Duodenal mucosa (tissue), 2 donors: ENCODE results near the gene TCAP.

ENCODE experiments used
- H3K27ac ChIP-seq: one replicate; pipeline ENCODE4 v1.7.0; 2013; ENCODE audit warnings: low read depth, low read length
- H3K27me3 ChIP-seq, 2 donors: one replicate each; pipeline ENCODE4 v1.7.0; 2013; ENCODE audit warnings: low read length in 2 of 2, control low read depth in 1 of 2; ENCODE audit not compliant: insufficient read depth in 2 of 2, control insufficient read depth in 1 of 2
- H3K36me3 ChIP-seq, 2 donors: one replicate each; pipeline ENCODE4 v1.7.0; 2013; ENCODE audit warnings: low read length in 2 of 2, control low read depth in 1 of 2; ENCODE audit not compliant: insufficient read depth in 2 of 2, control insufficient read depth in 1 of 2
- H3K4me1 ChIP-seq, 2 donors: one replicate each; pipeline ENCODE4 v1.7.0; 2013; ENCODE audit warnings: low read length in 2 of 2, control low read depth in 1 of 2; ENCODE audit not compliant: insufficient read depth in 2 of 2, control insufficient read depth in 1 of 2
- H3K4me3 ChIP-seq, 2 donors: one replicate each; pipeline ENCODE4 v1.7.0; 2013; ENCODE audit warnings: low read length in 2 of 2, low read depth in 1 of 2
- H3K9ac ChIP-seq, 2 donors: one replicate each; pipeline ENCODE4 v1.7.0; 2013; ENCODE audit warnings: low read length in 2 of 2, low read depth in 1 of 2
- H3K9me3 ChIP-seq, 2 donors: one replicate each; pipeline ENCODE4 v1.7.0; 2013; ENCODE audit warnings: low read length in 2 of 2, control low read depth in 1 of 2; ENCODE audit not compliant: control insufficient read depth in 1 of 2

The TCAP gene

GRCh38 chr17:39679521-39680192 lies 14.5 kb downstream of the TCAP start:
- no peaks in the 10 kb centered on the region for H3K9me3 ChIP-seq
- H3K4me3 ChIP-seq = no peak overlapping the region
- H3K9ac ChIP-seq = peak overlapping the region; percentile 13 to 53
- H3K27me3 ChIP-seq = no peaks in the 10 kb centered on the region
- H3K27ac ChIP-seq = peak overlapping the region; percentile 76
- peaks cover 0 to 20% of the 10 kb centered on the region in 2 donors for H3K36me3 ChIP-seq
- peaks cover 59 to 67% of the 10 kb centered on the region in 2 donors for H3K4me1 ChIP-seq

GRCh38 chr17:39683295-39683939 lies 18.3 kb downstream of the TCAP start:
- no peak overlapping the region for H3K27ac ChIP-seq
- no peak overlapping the region for H3K9ac ChIP-seq
- H3K4me3 ChIP-seq = no peak overlapping the region
- H3K9me3 ChIP-seq = no peaks in the 10 kb centered on the region
- H3K27me3 ChIP-seq = no peaks in the 10 kb centered on the region
- H3K36me3 ChIP-seq = peaks cover 0 to 26% of the 10 kb centered on the region in 2 donors
- peaks cover 31 to 43% of the 10 kb centered on the region in 2 donors for H3K4me1 ChIP-seq

GRCh38 chr17:39684369-39685192 lies 19.4 kb downstream of the TCAP start:
- H3K9me3 ChIP-seq = no peaks in the 10 kb centered on the region
- H3K4me3 ChIP-seq = no peak overlapping the region
- no peaks in the 10 kb centered on the region for H3K27me3 ChIP-seq
- peaks cover 0 to 26% of the 10 kb centered on the region in 2 donors for H3K36me3 ChIP-seq
- peaks cover 26 to 42% of the 10 kb centered on the region in 2 donors for H3K4me1 ChIP-seq
- H3K27ac ChIP-seq = no peak overlapping the region
- no peak overlapping the region for H3K9ac ChIP-seq

GRCh38 chr17:39687101-39687545 lies 22.0 kb downstream of the TCAP start:
- peak overlapping the region; percentile 95 for H3K27ac ChIP-seq

GRCh38 chr17:39687546-39688474 lies 22.7 kb downstream of the TCAP start, which contains the start of gene PGAP3:
TSS of gene PGAP3 (minus strand) at chr17:39688057. CDS start at chr17:39688014, 43 bp downstream.
- Histone ChIP-seq H3K9ac (peak within 1 kb of the TSS; percentile 71 to 72), H3K36me3 (peaks cover 0 to 20% of the 10 kb centered on the region in 2 donors), H3K27ac (peak within 1 kb of the TSS; percentile 95), H3K27me3 (no peaks in the 10 kb centered on the region), H3K4me3 (peak within 1 kb of the TSS; percentile 85 to 88), H3K9me3 (no peaks in the 10 kb centered on the region), H3K4me1 (peaks cover 16 to 27% of the 10 kb centered on the region in 2 donors)

More at GRCh38 chr17:39687101-39687545, 22.0 kb downstream of the TCAP start:
- Histone ChIP-seq H3K4me3 (peak overlapping the region; percentile 85 to 88), H3K9ac (peak overlapping the region; percentile 51 to 72), H3K36me3 (peaks cover 0 to 20% of the 10 kb centered on the region in 2 donors), H3K4me1 (peaks cover 16 to 27% of the 10 kb centered on the region in 2 donors), H3K9me3 (no peaks in the 10 kb centered on the region), H3K27me3 (no peaks in the 10 kb centered on the region)

GRCh38 chr17:39688475-39688835 lies 23.3 kb downstream of the TCAP start:
- Histone ChIP-seq H3K4me3 (peak overlapping the region; percentile 85 to 88), H3K27me3 (no peaks in the 10 kb centered on the region), H3K9me3 (no peaks in the 10 kb centered on the region), H3K4me1 (peaks cover 16 to 27% of the 10 kb centered on the region in 2 donors), H3K9ac (peak overlapping the region; percentile 71 to 72), H3K36me3 (peaks cover 0 to 15% of the 10 kb centered on the region in 2 donors), H3K27ac (peak overlapping the region; percentile 95)

- Histone ChIP-seq H3K4me1 (peaks cover 16 to 27% of the 10 kb centered on the region in 2 donors), H3K27me3 (no peaks in the 10 kb centered on the region), H3K4me3 (peak overlapping the region in 1 of 2 donors; percentile 85), H3K9me3 (no peaks in the 10 kb centered on the region), H3K27ac (no peak overlapping the region), H3K9ac (peak overlapping the region in 1 of 2 donors; percentile 72), H3K36me3 (peaks cover 0 to 13% of the 10 kb centered on the region in 2 donors)
Measured at GRCh38 chr17:39688945-39689344, 23.8 kb downstream of the TCAP start.

- no peak overlapping the region for H3K9ac ChIP-seq
- H3K36me3 ChIP-seq = no peaks in the 10 kb centered on the region
- no peaks in the 10 kb centered on the region for H3K9me3 ChIP-seq
- no peak overlapping the region for H3K4me3 ChIP-seq
- peaks cover 14 to 18% of the 10 kb centered on the region in 2 donors for H3K4me1 ChIP-seq
- H3K27me3 ChIP-seq = no peaks in the 10 kb centered on the region
- peak overlapping the region; percentile 2 for H3K27ac ChIP-seq
Measured at GRCh38 chr17:39694593-39694992, 29.4 kb downstream of the TCAP start.

- peaks cover 14 to 18% of the 10 kb centered on the region in 2 donors for H3K4me1 ChIP-seq
- no peaks in the 10 kb centered on the region for H3K36me3 ChIP-seq
- no peaks in the 10 kb centered on the region for H3K27me3 ChIP-seq
- H3K9ac ChIP-seq = no peak overlapping the region
- peak overlapping the region; percentile 2 for H3K27ac ChIP-seq
- H3K4me3 ChIP-seq = no peak overlapping the region
- no peaks in the 10 kb centered on the region for H3K9me3 ChIP-seq
Measured at GRCh38 chr17:39695089-39695474, 29.9 kb downstream of the TCAP start.
